ENCODE measurements around the gene GFER. TPM values are rescaled to one million over a fixed set of nuclear protein-coding genes. Genes with fewer than 3 reads are reported as not detected.

The GFER gene
- total and polyA plus RNA-seq, 9 of the 15 experiments (the other 6 are each of a cell fraction or from before 2014, with no cell fraction given) = 4.3 to 53.7 (median 19.8) TPM

GRCh38 chr16:2007081-2007836, 23.3 kb downstream of the GFER start (continued):
- TF ChIP-seq SMAD4 (CRISPR knock-in tag; conservative IDR thresholded peaks at IDR 0.05) (no peak), EP300 (IDR thresholded peaks at IDR 0.05; ENCODE audit: low read length) (no peak)

DNA sequence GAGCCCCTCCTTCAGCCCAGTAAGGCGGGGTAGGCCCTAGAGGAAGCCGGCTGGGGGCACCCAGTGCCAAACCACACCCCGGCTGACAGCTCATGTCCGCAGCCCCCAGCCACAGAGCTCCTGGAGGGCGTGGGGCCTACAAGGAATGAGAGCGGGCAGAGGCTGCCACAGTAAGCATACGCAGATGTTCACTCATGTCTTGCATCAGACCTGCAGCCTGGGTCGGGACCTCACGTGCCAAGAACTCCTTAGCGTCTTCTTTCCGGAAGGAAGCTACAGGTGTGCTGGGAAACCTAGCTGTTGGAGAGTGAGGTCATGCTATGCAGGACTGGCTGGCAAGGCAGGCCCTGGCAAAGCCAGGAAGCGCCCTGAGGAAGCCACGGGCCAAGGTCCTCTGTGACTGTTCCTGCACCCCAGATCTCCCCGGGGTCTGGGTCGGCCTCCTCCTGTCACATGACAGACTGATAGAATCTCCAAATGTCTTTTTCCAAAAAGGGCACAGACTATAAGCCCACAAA, 24.1 kb downstream of the GFER start:
- no peak for FAIRE-seq
- ATAC-seq = peak; percentile 0; the same call in 1 of the 3 replicates
- in situ Hi-C loops (cut with MboI) = no loop called here
- 11% methylated on average over 15 of the region's 15 CpGs for WGBS (ENCODE audit: insufficient coverage, low coverage, missing lambda C conversion rate)
- H3K27ac ChIP-seq (ENCODE audit: extremely low read depth, low read depth, low read length) = peak overlapping the region; percentile 42; the same call in 2 of the 3 replicates
- peaks cover 19% of the 10 kb centered on the region for H3K9me1 ChIP-seq (ENCODE audit: control insufficient read depth, insufficient read depth, low read length)
- peak overlapping the region; percentile 99 for H3K4me3 ChIP-seq
- DNase-seq (ENCODE audit: extremely low read depth in 1 of 4, low spot score in 3 of 4) = peak in 2 of 4 experiments; percentile 46 to 53
- H3K4me2 ChIP-seq (ENCODE audit: insufficient read depth, low read length) = peak overlapping the region; percentile 93
- H2AFZ ChIP-seq (ENCODE audit: low read depth, low read length) = no peak overlapping the region
- POLR2A ChIA-PET = interaction anchor here (0.6 to 2.6 kb wide), 4 partner anchors 11 to 147 kb away, joined by 3 to 13 read pairs (median 6); partner anchors contain the start of genes RPS2 and TRAF7
- H3K9ac ChIP-seq (ENCODE audit: insufficient read depth in 1 of 2, low read depth in 2 of 2, low read length in 2 of 2) = peak overlapping the region; percentile 91 to 99
- intact Hi-C loops (cut with micrococcal nuclease) = loop anchor here (2.0 kb wide), 1 partner anchor 15 kb away; no protein-coding TSS in a partner anchor
- H3K36me3 ChIP-seq (ENCODE audit: control insufficient read depth, insufficient read depth, low read length) = peaks cover 49% of the 10 kb centered on the region; the same call in 2 of the 3 replicates
- no peaks in the 10 kb centered on the region for H3K9me3 ChIP-seq (replicated peaks; ENCODE audit: control insufficient read depth, insufficient read depth, low read depth, low read length)
- BruUV-seq (replicated peaks) = TSS peak; percentile 79
- H3K27me3 ChIP-seq (ENCODE audit: control insufficient read depth in 2 of 2, insufficient read depth in 2 of 2, low read length in 2 of 2) = no peaks in the 10 kb centered on the region
- H3K4me1 ChIP-seq (replicated peaks in 1 of 2; ENCODE audit: control insufficient read depth in 2 of 2, insufficient read depth in 2 of 2, low read length in 2 of 2) = peaks cover 27 to 75% of the 10 kb centered on the region in 2 experiments
- H4K20me1 ChIP-seq (replicated peaks; ENCODE audit: control insufficient read depth, insufficient read depth, low read length) = peaks cover 46% of the 10 kb centered on the region
- H3K79me2 ChIP-seq (ENCODE audit: control insufficient read depth, insufficient read depth, low read length) = peaks cover 78% of the 10 kb centered on the region
- CTCF ChIA-PET (ENCODE audit: low intra/inter-chr PET ratio) = no interaction called here
- TF ChIP-seq ZFX (CRISPR knock-in tag; IDR thresholded peaks at IDR 0.05) (0 out of 2 replicates have a peak, but pooled peaks have one; percentile 3), SP1 (CRISPR knock-in tag; IDR thresholded peaks at IDR 0.05) (no peak), MBD1 (CRISPR knock-in tag; IDR thresholded peaks at IDR 0.05) (no peak), SMAD4 (CRISPR knock-in tag; conservative IDR thresholded peaks at IDR 0.05) (peak; percentile 58), MNT (conservative IDR thresholded peaks at IDR 0.05) (peak; percentile 21 to 34; a peak in 1 of 4 replicates), CEBPB (tag; IDR thresholded peaks at IDR 0.05) (peak; percentile 44), TOE1 (IDR thresholded peaks at IDR 0.05; ENCODE audit: borderline replicate concordance) (peak; percentile 32; the same call in 1 of the 2 replicates), TOE1 (CRISPR knock-in tag; IDR thresholded peaks at IDR 0.05; ENCODE audit: borderline replicate concordance, low read depth) (no peak), EP400 (IDR thresholded peaks at IDR 0.05) (peak; percentile 67)
- TF ChIP-seq, protein P1, sequence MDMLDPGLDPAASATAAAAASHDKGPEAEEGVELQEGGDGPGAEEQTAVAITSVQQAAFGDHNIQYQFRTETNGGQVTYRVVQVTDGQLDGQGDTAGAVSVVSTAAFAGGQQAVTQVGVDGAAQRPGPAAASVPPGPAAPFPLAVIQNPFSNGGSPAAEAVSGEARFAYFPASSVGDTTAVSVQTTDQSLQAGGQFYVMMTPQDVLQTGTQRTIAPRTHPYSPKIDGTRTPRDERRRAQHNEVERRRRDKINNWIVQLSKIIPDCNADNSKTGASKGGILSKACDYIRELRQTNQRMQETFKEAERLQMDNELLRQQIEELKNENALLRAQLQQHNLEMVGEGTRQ (CRISPR knock-in tag; IDR thresholded peaks at IDR 0.05) = peak; percentile 71
